ENCODE results near the gene EEF1A2. TPM values are rescaled to one million over a fixed set of nuclear protein-coding genes. Genes with fewer than 3 reads are reported as not detected.

Gene EEF1A2
- total and polyA plus RNA-seq, 2 donors (not counting 3 experiments of a cell fraction or from before 2014, with no cell fraction given): 2.7 to 3.4 TPM

DNA sequence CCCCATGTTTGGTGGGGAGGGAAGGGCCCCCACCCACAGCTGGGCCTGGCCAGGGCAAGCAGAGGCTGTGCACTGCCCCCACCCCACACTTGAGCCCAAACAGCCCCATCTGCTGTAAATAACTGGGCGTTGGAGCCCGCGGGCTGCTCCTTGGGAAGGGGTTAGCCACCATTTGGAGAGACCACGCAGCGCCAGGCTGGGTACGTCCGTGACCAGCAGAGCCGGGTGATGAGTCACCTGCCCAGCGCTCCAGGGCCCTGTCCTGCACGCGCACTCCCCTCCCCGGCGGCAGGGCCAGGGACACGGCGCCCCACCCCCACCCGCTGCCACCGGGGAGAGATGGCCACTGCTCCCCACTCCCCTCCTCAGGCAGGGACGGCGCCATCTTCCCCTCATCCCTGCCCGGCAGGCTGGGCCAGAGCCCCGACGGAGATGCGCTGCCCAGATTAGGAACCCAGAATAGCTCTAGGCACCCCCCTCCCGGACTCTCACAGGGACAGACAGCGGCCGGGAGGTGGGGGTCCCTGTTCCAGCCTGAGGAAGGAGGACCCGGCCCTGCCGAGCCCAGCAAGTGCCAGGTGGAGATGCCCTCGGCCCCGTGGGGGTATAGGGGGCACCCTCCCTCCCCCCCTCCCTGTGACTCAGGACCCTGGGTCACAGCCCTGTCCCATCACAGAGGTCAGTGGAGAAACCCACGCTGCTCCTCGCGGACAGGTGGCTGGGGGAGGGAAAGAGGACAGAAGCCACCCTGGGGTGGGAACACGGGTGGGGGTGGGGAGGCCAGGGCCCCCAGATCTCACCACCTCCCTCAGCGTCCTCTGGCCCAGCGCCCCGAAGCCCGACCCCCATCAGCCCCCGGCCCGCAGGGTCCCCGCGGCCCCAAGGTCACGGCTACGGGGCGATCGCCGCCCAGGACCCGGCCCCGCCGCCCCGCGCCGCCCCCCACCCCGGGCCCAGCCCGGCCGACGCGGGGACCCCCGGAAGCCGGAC, 642 bp downstream of the EEF1A2 start:
- Histone ChIP-seq H3K36me3 (ENCODE audit: control insufficient read depth in 2 of 2, extremely low read depth in 1 of 2, insufficient read depth in 2 of 2, low read length in 2 of 2) (no peaks in the 10 kb centered on the region), H3K27ac (ENCODE audit: insufficient read depth, low read depth, low read length) (no peak overlapping the region), H4K20me1 (replicated peaks; ENCODE audit: control insufficient read depth, extremely low read depth, insufficient read depth, low read length) (no peaks in the 10 kb centered on the region), H3K4me3 (replicated peaks in 1 of 3; ENCODE audit: insufficient read depth in 1 of 3, low read depth in 1 of 3, low read length in 3 of 3) (peak overlapping the region in 1 of 3 experiments; percentile 2), H2AFZ (ENCODE audit: low read depth, low read length) (no peak overlapping the region), H3K27me3 (ENCODE audit: control insufficient read depth in 2 of 2, insufficient read depth in 2 of 2, low read length in 2 of 2) (no peaks in the 10 kb centered on the region), H3K9me3 (replicated peaks; ENCODE audit: control insufficient read depth, insufficient read depth, low read length) (no peaks in the 10 kb centered on the region), H3K4me1 (ENCODE audit: control insufficient read depth, extremely low read depth, insufficient read depth, low read length) (no peaks in the 10 kb centered on the region), H3K9ac (replicated peaks; ENCODE audit: extremely low read depth, insufficient read depth, low read length) (no peak overlapping the region), H3K4me2 (ENCODE audit: insufficient read depth, low read length) (no peak overlapping the region), H3K79me2 (ENCODE audit: control insufficient read depth, insufficient read depth, low read length) (no peaks in the 10 kb centered on the region), H3K9me1 (replicated peaks; ENCODE audit: control insufficient read depth, extremely low read depth, insufficient read depth, low read length) (no peaks in the 10 kb centered on the region)
- TF ChIP-seq JUN (IDR thresholded peaks at IDR 0.05; ENCODE audit: borderline replicate concordance, insufficient read depth, insufficient read length, low read depth) (no peak), POLR2AphosphoS5 (IDR thresholded peaks at IDR 0.05; ENCODE audit: insufficient read depth, low read depth, low read length) (no peak), FOS (IDR thresholded peaks at IDR 0.05; ENCODE audit: borderline replicate concordance, insufficient read depth, low read length) (peak; percentile 46), EZH2 (IDR thresholded peaks at IDR 0.05; ENCODE audit: borderline replicate concordance, low read depth, low read length, severe bottlenecking) (peak; percentile 19)
- BruUV-seq (replicated peaks): no TSS peak
- ChIA-PET CTCF (interaction anchor here (2.5 kb wide), 3 partner anchors 23 to 476 kb away, joined by 16 to 30 read pairs (median 28); partner anchors contain the start of genes PPDPF and PTK6), POLR2A (no interaction called here)
- no peak for DNase-seq (ENCODE audit: low read depth, low spot score)
- intact Hi-C loops (cut with micrococcal nuclease): loop anchor here (2.0 kb wide), 1 partner anchor 477 kb away; no protein-coding TSS in a partner anchor
- dilution Hi-C loops (cut with MboI; ENCODE audit: extremely low pct_ligation_motif_present, low sequenced_read_pairs): no loop called here
- no peak for FAIRE-seq

Data from endothelial cell of umbilical vein (primary cell).